Skin epidermis (tissue), 12 donors: ENCODE data around the gene RIN1.
A peak's percentile ranks its signal among the peaks of the same experiment; 100 is the strongest.
"Not testable (repeated sequence)": the region's sequence is repeated elsewhere in the genome, so short reads cannot be mapped to it uniquely, and the experiment has no call there.

Experiments
- H3K27ac ChIP-seq, 21 experiments: fragments of 200-600 bp; sonication (generic) in 11 of 21; one replicate each; pipeline ENCODE4 v1.5.0; 2020; ENCODE audit warnings: mild to moderate bottlenecking in 3 of 21, inconsistent platforms in 2 of 21, moderate library complexity in 2 of 21
- H3K4me3 ChIP-seq, 7 experiments: fragments of 200-600 bp; sonication (generic) in 2 of 7; one replicate each; pipeline ENCODE4 v1.5.0; 2020; ENCODE audit warnings: inconsistent platforms in 2 of 7, mild to moderate bottlenecking in 2 of 7, moderate library complexity in 1 of 7

Gene RIN1

DNA sequence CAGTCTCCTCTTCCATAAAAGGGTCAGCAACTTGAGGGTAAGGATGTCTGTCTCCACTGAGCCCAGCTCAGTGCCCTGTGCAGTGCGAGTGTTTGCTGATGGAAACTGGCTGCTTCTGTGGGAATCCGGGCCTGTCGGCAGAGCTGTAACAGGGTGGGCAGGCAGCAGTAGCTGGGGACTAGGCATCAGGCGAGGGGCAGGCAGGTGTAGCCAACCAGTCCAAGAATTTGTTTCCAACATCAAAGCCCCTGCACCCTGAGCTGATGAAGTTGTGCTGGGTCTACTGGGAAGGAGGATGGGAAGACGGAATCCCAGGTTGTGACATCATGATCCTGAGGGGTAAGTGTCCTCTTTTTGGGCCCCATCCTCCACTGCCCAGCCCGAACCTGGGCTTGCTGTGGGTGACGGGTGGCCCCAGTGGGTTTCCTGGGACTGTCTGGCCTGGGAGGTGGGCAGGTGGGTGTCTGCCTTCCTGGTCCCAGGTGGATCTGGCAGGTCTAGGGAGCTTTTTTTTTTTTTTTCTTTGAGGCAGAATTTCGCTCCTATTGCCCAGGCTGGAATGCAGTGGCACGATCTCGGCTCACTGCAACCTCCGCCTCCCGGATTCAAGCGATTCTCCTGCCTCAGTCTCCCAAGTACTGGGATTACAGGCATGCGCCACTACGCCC, 24.3 kb upstream of the RIN1 start:
- Histone ChIP-seq H3K4me3 (no peak overlapping the region), H3K27ac (no peak overlapping the region)

DNA sequence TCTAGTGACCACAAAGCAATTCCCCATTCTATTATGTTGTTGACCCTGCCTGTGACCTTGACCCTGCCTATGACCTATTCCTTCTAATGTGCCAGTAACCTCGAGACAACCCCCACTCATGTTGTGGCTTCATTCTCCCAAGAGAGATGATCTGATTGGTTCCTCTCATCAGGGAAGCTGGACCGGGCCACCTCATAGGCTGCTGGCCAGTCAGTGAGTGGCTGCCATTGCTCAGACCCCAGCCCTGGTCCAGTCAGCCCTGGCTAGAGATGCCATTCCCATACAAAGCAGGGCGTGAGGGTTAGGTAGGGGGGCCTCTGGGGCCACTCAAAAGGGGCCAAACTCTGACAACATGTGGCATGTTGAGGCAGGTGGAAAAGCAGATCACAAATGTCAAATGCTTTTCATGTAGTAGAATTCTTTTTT, 23.4 kb upstream of the RIN1 start:
- no peak overlapping the region for H3K27ac ChIP-seq
- H3K4me3 ChIP-seq = no peak overlapping the region

DNA sequence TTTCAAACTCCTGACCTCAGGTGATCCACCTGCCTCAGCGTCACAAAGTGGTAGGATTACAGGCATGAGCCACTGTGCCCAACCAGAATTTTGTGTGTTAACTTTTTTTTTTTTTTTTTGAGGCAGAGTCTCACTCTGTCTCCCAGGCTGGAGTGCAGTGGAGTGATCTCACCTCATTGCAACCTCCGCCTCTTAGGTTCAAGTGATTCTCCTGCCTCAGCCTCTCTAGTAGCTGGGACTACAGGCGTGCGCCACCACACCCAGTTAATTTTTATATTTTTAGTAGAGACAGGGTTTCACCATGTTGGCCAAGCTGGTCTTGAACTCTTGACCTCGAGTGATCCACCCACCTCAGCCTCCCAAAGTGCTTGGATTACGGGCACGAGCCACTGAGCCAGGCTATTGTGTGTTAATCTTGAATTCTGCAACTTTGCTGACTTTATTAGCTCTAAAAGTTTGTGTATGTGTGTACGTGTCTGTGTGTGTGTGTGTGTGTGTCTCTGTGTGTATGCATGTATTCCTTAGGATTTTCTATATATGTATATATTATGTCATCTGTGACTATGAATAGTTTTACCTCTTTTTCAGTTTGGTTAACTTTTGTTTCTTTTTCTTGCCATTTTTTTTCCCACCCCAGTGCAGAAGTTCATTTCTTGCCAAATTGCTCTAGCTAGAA, 14.5 kb upstream of the RIN1 start:
- H3K4me3 ChIP-seq, H3K27ac ChIP-seq: not testable (repeated sequence)

DNA sequence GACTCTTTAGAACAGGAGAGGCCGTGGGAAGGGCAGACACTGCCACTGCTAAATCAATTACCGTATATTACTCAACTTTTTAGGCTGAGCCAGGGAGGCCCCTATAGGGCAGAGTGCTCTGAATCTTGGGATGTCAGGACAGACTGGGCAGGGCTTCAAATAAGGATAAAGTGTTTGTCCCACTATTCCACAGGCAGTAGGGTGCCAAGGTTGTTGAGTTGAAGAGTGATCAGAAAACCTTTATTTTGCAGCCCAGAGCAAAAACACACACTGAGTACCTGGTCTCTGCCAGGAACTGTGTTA, 12.8 kb upstream of the RIN1 start:
- Histone ChIP-seq H3K27ac (peak overlapping the region in 3 of 21 experiments; percentile 13 to 56 (median 16)), H3K4me3 (no peak overlapping the region)

DNA sequence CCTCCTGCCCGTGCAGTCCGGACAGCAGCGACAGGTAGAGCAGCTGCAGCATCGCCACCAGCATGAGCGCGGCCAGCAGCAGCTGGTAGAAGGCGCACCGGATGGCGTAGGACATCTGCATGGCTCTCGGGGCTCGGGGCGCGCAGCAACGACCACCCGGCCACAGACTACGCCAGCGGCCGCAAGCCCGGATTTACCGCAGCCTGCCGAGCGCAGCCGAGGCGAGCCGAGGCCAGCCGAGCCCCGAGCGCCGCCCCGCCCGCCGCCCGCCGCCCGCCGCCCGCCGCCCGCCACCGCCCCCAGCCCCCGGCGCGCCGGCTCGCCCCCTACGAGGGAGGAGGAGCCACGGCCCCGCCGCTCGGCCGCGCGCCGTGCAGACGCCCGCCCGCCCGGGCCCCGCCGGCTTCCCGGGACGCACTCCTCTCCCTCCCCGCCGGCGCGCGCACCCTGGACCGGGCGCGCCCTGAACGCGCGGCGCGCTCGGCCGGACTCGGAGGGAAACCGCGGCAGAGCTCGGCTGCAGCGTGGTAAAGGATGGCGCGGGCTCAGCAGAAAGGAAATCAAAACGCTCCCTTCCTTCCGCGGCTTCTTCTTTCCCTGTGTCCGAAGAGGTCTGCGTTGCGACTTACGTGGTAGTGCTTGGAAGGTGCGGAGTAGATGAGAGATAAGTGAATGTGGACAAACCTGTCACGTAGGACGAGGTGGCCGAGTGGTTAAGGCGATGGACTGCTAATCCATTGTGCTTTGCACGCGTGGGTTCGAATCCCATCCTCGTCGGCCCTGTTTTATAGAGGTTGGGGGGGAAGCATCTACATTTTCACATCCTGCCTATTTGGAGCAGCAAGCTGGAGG, 11.4 kb upstream of the RIN1 start, which contains the start of gene B4GAT1:
B4GAT1 (minus strand) TSS at position 205 of the 852 bp plus-strand sequence; CDS start at position 121, 84 bp downstream.
- Histone ChIP-seq H3K27ac (peak within 1 kb of the TSS; percentile 52 to 94 (median 85)), H3K4me3 (peak within 1 kb of the TSS; percentile 61 to 81 (median 73))

DNA sequence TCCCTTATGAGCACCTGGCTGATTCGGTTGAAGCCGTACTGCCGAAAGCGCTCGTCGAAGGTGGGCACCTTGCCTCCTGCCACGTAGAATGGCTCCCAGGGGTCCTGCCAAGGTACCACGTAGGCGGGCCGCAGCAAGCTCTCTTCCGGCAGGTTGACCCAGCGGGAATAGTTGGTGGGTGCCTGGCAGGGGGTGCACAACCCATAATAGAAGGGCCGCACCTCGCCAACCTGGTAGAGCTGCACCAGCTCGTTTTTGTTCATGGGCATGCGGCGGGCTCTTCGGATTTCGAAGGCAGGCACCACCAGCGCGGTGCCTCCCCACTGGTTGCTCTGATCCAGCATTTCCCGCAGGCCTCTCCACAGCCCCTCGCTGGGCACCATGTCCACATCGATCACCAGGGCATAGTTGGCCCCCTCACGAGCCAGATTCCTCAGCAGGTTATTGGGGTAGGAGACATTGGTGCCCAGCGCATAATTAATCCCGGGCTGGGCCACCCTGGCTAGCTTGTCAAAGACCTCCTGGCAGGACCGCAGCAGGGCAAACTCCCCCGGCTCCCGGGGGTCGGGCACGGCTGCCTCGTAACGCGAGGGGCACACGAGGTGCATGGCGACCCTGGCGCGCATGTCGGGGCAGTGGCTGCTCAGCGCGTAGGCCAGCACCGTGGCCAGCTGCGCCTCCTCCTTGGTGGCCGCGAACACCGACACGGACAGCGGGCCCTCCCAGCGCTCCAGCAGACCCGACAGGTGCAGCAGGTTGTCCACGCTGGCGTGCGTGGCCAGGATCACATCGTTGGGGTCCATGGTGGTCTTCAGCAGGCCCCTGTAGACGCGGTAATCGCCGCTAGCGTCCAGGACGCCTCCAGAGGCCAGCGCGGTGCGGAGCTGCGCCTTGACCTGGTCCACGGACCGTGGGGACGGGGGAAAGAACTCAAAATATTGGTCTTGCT, 10.5 kb upstream of the RIN1 start:
- peak overlapping the region in 20 of 21 experiments; percentile 32 to 94 (median 85) for H3K27ac ChIP-seq
- H3K4me3 ChIP-seq = peak overlapping the region; percentile 61 to 81 (median 73)

DNA sequence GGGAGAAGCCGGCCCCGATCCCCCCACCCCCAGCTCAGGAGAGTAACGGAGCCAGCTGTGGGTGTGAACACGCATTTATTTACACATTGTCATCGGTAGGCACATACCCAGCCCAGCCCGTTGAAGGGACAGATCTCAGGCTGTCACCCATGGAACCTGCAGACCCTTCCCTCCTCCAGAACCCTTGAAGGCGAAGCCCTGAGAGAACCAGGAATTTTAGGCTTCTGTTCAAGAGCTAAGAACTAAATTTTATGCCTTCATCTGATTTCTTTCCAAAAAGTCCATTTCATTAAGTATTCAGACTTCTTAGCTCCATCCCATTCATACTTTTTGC, 9.0 kb upstream of the RIN1 start:
- Histone ChIP-seq H3K27ac (peak overlapping the region in 20 of 21 experiments; percentile 67 to 94 (median 84)), H3K4me3 (peak overlapping the region; percentile 80 to 98 (median 85))

DNA sequence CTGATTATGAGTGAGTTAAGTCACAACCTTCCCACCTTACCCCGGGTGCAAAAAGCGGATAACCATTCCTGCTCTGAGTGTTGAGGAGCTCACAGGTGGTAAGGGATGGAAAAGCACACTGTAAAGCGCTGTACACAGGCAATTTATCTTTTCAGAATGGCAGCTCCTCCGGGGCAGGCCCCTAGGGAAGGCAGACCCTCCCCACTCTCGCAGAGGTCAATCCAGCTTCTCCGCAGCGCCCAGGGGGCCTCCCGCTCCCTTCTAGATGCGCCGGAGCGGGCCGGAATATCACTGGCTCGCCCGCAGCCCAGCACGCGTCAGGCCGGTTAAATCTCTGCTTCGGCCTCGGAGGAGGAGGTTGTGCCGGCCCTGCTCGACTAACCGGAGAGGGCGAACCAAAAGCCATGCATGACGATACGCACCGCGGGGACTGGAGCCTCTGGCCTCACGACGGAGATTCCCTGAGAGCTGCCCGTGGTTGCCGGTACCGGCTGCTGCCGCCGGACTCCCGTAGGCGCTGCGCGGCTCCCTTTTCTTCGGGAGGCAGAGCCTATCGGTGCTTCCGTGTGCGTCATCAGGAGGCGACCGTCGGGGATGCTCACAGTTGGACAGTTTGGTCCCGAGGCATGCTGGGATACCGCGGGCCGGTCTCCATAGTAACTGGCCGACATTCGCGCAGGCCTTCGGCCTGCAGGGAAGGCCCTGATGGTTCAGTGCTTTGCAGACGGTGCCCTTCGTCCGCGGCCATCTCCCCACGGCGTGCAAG, 8.5 kb upstream of the RIN1 start, which contains the start of gene BRMS1:
BRMS1 (minus strand) TSS at position 555 of the 766 bp plus-strand sequence. CDS start 2,870 bp downstream, outside the sequence.
- peak within 1 kb of the TSS; percentile 80 to 98 (median 85) for H3K4me3 ChIP-seq
- peak within 1 kb of the TSS; percentile 41 to 94 (median 84) for H3K27ac ChIP-seq

DNA sequence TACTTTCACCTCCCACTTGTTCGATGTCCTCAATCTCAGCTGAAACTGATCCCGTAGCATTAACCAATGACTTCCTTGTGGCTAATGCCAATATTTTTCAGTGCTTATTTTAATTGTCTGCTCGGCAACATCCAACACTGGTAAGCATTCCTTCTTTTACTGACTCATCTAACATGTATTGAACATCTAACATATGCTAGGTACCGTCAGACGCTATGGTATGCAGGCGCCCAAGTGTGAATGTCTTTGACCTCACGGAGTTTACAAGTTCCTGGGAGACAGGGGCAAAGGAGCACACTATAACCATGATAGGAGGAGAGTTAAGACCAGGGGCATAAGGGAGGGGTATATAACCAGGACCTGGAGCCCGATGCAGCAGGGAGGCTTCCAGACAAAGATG, 6.9 kb upstream of the RIN1 start:
- no peak overlapping the region for H3K4me3 ChIP-seq
- H3K27ac ChIP-seq = no peak overlapping the region

DNA sequence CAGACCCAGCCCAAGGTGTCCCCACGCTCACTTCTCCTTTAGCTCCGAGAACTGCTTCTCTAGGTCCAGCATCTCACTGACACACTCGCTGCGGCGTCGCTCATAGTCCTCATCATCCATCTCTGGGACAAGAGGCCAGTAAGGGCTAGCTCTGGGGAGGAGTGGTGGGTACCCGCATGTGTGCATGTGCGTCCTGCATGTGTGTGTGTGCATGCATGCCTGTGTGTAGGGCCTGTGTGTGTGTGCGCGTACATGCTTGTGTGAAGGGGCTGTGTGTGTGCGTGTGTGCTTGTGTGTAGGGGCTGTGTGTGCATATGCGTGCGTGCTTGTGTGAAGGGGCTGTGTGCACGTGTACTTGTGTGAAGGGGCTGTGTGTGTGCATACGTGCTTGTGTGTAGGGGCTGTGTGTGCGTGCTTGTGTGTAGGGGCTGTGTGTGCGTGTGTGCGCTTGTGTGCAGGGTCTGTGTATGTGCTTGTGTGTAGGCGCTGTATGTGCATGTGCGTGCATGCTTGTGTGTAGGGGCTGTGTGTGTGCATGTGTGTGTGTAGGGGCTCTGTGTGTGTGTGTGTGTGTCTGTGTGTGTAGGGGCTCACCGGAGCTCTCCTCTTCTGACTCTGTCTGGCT, 5.4 kb upstream of the RIN1 start:
- no peak overlapping the region for H3K27ac ChIP-seq

DNA sequence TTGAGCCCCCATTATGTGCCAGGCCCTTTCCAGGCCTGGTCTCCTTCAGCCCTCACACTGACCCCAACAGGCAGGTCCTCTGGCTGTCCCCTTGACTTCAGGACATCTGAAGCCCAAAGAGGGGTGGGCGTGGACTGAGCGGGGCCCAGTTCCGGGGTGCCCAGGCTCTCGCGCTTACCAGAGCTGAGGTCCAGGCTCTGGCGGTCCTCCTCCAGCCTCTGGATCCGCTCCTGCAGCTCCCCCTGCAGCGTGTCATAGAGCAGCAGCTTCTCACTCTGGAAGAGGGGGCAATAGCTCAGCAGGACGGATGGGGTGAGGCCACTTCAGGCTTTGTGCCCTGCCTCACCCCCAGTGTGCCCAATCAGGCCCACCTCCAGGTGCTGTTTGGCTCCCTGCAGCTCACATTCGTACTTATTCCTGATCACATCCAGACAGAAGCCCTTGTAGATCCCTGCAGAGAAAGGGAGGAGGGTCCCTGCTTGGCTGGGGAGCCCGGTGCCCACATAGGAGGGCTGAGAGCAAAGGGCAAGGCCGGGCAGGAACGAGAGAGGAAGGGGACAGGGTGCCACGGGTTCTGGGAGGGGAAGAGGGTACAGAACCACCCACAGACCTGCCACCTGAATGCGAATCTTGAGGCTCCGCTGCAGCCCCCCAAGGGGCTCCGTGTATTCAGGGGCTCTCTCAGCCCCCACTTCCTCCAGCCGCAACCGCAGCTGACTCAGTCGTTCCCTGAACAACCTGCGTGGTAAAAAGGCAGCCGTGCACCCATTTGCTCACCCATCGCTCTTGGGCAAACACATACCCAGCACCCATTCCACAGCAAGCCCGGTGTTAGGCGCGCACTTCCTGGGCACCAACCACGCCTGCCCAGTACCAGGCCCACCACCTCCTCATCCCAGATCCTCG, 4.6 kb upstream of the RIN1 start:
- Histone ChIP-seq H3K4me3 (no peak overlapping the region), H3K27ac (peak overlapping the region in 1 of 21 experiments; percentile 27)

More for the DNA sequence above, 5.4 kb upstream of the RIN1 start:
- H3K4me3 ChIP-seq = no peak overlapping the region

DNA sequence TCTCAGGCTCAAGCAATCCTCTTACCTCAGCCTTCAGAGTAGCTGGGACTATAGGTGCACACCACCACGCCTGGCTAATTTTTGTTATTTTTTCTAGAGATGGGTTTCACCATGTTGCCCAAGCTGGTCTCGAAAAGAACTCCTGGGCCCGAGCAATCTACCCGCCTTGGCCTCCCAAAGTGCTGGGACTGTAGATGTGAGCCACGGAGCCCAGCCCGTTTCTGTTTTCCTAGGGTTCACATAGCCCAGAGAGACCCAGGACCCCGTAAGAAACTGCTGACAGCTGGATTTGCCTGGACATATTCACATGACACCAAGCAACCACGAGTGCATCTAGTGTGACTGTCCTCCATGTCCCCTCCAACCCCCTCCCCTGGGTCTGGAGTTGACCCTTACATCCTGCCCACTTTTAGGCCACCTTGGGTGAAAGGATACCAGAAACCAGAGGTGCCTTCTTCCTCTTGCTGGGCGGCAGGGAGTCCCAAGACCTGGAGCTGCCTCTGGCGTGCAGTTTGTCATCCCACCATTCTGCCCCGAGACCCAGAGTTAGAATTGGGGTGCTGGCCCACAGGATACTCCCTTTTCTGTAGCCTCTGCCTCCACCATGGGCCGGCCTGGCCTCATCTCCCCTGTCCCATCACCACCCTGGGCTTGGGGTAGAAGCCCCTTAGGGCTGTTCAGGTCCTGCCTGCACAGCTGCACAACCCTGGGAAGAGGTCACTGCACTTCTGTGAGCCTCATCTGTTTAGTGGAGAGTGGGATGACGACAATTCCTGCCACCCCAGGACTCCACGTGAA, 3.7 kb upstream of the RIN1 start:
- H3K27ac ChIP-seq = peak overlapping the region in 11 of 21 experiments; percentile 37 to 96 (median 58)

DNA sequence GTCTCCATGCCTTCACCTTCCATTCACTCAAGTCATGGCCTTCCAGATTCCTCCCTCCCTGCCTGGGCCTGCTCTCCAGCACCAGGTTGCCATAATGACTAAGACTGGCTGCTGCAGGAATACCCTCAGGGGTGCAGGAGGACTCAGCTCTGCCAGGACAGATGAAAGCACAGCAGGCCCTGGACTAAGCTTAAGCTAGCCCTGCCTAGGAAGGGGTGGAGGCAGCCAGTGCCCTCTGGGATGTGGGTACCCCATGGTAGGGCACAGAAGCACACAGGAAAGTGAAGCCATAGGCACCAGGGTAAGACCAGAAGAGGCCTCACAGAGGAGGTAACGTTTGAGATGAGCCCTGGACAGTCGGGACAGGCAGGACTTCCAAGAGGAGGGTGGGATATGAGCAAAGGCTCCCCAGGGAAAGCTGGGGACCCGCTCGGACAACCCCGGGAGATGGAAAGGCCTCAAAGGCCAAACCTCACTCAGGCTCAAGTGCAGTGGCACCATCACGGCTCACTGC, 3.0 kb upstream of the RIN1 start:
- H3K27ac ChIP-seq = peak overlapping the region in 13 of 21 experiments; percentile 39 to 96 (median 90)
- H3K4me3 ChIP-seq = no peak overlapping the region

More for the DNA sequence above, 3.7 kb upstream of the RIN1 start:
- H3K4me3 ChIP-seq = no peak overlapping the region

DNA sequence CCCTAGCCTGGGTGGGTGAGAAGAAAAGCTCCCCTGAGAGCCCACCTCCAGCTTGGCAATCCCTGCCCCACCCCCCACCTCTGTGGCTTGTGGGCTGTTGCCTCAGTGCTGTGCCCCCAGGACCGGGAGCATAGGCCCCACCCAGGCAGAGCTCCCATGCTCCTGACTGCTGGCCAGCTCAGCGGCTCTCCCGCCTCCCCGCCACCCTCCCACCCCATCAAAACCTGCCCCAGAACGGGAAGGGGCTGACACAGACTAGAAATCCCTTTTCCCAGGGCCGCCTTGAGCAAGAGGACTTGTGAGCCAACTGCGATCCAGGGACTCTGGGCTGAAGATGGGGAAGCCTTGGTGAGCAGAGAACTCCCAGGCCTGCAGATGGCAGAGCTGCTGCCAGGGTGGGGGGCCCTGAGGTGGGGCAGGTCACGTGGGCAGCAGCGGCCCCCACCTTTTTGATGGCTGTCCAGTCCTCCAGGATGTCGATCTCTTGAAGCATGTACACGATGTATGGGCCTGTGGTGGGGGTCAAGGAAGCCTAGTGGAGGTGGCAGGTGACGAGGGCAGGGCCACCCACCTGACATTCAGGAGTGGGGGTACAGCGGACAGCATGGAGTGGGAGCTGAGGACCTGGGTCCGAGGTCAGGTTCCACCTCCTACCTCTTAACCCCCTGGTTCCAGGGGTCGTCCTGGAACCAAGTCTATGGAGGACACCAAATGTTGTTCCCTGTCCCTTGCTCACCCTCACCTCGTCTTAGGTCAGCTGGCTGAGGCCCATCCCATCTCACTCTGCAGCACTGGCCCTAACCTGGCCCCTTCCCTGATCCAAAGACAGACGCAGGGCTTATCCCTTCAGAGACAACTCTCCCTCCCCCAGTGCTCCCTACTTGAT, 2.3 kb upstream of the RIN1 start:
- Histone ChIP-seq H3K27ac (peak overlapping the region in 18 of 21 experiments; percentile 22 to 96 (median 88)), H3K4me3 (no peak overlapping the region)
